IPS-20b (cell line): ENCODE data around the gene EGFL6.
A peak's percentile ranks its signal among the peaks of the same experiment; 100 is the strongest.
"Not testable (repeated sequence)": the region's sequence is repeated elsewhere in the genome, so short reads cannot be mapped to it uniquely, and the experiment has no call there.

Experiments used
- H3K27ac ChIP-seq: one replicate; pipeline ENCODE4 v1.5.1; 2013; ENCODE audit warnings: low read length
- H3K27me3 ChIP-seq: 2 replicates; pipeline ENCODE4 v1.6.1; 2013; ENCODE audit warnings: mild to moderate bottlenecking, low read length, inconsistent platforms; ENCODE audit not compliant: insufficient read depth
- H3K36me3 ChIP-seq: 2 replicates; pipeline ENCODE4 v1.6.1; 2013; ENCODE audit warnings: low read depth, mild to moderate bottlenecking, inconsistent platforms, low read length, moderate library complexity; ENCODE audit not compliant: insufficient read depth
- H3K4me1 ChIP-seq: 2 replicates; pipeline ENCODE4 v1.6.1; 2013; ENCODE audit warnings: mild to moderate bottlenecking, control low read depth, inconsistent platforms, low read length, moderate library complexity; ENCODE audit not compliant: insufficient read depth
- H3K4me3 ChIP-seq: 2 replicates; pipeline ENCODE4 v1.5.1; 2013; ENCODE audit warnings: mild to moderate bottlenecking, low read length, inconsistent platforms
- H3K9ac ChIP-seq: 2 replicates; pipeline ENCODE4 v1.6.1; 2013; ENCODE audit warnings: low read depth, mild to moderate bottlenecking, inconsistent platforms, low read length, moderate library complexity
- H3K9me3 ChIP-seq: 2 replicates; pipeline ENCODE4 v1.6.1; 2013; ENCODE audit warnings: mild to moderate bottlenecking, low read depth, low read length, inconsistent platforms; ENCODE audit not compliant: insufficient read depth

Gene EGFL6

DNA sequence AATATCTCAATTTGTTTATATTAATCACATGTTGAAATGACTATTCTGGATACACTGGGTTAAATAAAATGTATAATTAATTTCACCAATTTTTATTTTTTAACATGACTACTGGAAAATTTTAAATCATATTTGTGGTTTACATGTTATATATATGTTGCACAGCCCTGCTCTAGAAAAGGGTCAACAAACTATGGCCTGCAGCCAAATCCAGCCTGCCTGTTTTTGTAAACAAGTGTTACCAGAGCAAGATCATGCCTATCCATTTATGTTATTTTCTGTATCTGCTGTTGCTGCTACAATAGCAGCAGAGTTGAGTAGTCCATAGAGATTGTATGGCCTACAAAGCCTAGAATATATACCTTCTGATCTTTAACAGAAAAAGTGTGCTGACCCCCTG lies 84.7 kb downstream of the EGFL6 start:
- H3K4me1 ChIP-seq = peaks cover 3% of the 10 kb centered on the region; the same call in 1 of the 2 replicates
- no peaks in the 10 kb centered on the region for H3K36me3 ChIP-seq
- H3K4me3 ChIP-seq = peak overlapping the region; percentile 85
- H3K27ac ChIP-seq = no peak overlapping the region
- peak overlapping the region; percentile 78; the same call in 1 of the 2 replicates for H3K9ac ChIP-seq
- no peaks in the 10 kb centered on the region for H3K9me3 ChIP-seq
- H3K27me3 ChIP-seq = no peaks in the 10 kb centered on the region

DNA sequence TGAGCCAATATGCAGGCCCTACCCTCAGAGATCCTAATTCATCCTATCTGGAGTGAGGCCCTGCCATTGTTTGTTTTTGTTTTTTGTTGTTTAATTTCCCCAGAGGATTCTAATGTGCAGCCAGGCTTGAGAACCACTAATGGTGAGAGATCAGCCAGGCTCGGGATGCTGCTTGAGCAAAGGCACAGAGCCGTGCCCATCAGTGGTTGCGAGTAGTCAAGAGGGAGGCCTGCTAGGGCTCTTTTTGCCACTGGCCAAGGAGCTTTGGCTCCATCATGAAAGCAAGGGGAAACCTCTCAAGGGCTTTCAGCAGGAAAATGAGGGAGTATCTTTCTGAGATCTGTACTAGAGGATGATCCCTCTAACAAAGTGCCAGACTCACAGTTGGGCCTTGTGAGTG lies 86.3 kb downstream of the EGFL6 start:
- Histone ChIP-seq H3K9me3 (no peaks in the 10 kb centered on the region), H3K27me3 (no peaks in the 10 kb centered on the region), H3K4me3 (no peak overlapping the region), H3K36me3 (peaks cover 3% of the 10 kb centered on the region; the same call in 1 of the 2 replicates), H3K4me1 (peaks cover 4% of the 10 kb centered on the region; the same call in 1 of the 2 replicates), H3K27ac (no peak overlapping the region), H3K9ac (no peak overlapping the region)

- Histone ChIP-seq H3K9me3 (no peaks in the 10 kb centered on the region), H3K9ac (peak overlapping the region; percentile 59; the same call in 1 of the 2 replicates), H3K27ac (no peak overlapping the region), H3K4me3 (no peak overlapping the region), H3K36me3 (peaks cover 16% of the 10 kb centered on the region; the same call in 1 of the 2 replicates), H3K4me1 (peaks cover 4% of the 10 kb centered on the region; the same call in 1 of the 2 replicates), H3K27me3 (no peaks in the 10 kb centered on the region)
Observed at GRCh38 chrX:13658602-13659001, 89.2 kb downstream of the EGFL6 start.

GRCh38 chrX:13659063-13659462 lies 89.7 kb downstream of the EGFL6 start:
- Histone ChIP-seq H3K27ac (no peak overlapping the region), H3K36me3 (peaks cover 21% of the 10 kb centered on the region; the same call in 1 of the 2 replicates), H3K9me3 (no peaks in the 10 kb centered on the region), H3K4me3 (peak overlapping the region; percentile 9; the same call in 1 of the 2 replicates), H3K9ac (peak overlapping the region; percentile 59; the same call in 1 of the 2 replicates), H3K4me1 (peaks cover 4% of the 10 kb centered on the region; the same call in 1 of the 2 replicates), H3K27me3 (no peaks in the 10 kb centered on the region)

DNA sequence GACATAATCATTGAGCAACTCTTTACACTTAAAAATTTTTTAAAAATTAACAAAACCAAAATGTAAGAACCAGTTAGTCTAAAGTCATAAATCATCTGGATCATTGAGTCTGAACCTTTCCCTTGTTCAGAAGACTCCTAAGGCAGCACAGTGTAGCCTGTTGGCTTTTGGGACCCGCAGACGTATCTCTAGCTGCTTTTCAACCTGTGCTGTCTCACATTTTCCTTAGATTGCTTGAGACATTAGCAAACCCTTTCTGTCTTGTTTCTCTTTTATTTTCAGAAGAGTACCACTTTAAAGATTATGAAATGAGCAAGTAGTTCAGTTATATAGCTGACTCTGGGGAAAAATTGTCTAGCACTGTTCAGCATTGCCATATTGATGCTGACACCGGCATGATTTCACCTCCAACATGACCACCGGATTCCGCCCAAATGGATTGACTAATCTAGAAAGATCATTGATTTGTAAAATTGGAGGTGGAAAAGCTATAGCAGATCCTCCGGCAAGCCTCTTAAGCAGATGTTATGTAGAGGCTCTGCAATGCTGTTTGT lies 92.4 kb downstream of the EGFL6 start:
- Histone ChIP-seq H3K9me3 (no peaks in the 10 kb centered on the region), H3K9ac (no peak overlapping the region), H3K36me3 (peaks cover 22% of the 10 kb centered on the region; the same call in 1 of the 2 replicates), H3K27me3 (no peaks in the 10 kb centered on the region), H3K27ac (no peak overlapping the region), H3K4me1 (peaks cover 4% of the 10 kb centered on the region; the same call in 1 of the 2 replicates), H3K4me3 (no peak overlapping the region)

GRCh38 chrX:13662355-13662791 lies 93.0 kb downstream of the EGFL6 start:
- Histone ChIP-seq H3K4me3 (no peak overlapping the region), H3K27me3 (no peaks in the 10 kb centered on the region), H3K9me3 (no peaks in the 10 kb centered on the region), H3K9ac (no peak overlapping the region), H3K4me1 (peaks cover 4% of the 10 kb centered on the region; the same call in 1 of the 2 replicates), H3K36me3 (peaks cover 22% of the 10 kb centered on the region; the same call in 1 of the 2 replicates), H3K27ac (no peak overlapping the region)

GRCh38 chrX:13664020-13664419 lies 94.6 kb downstream of the EGFL6 start:
- Histone ChIP-seq H3K36me3 (peaks cover 22% of the 10 kb centered on the region; the same call in 1 of the 2 replicates), H3K9me3 (no peaks in the 10 kb centered on the region), H3K4me3 (no peak overlapping the region), H3K27me3 (no peaks in the 10 kb centered on the region), H3K4me1 (peaks cover 2% of the 10 kb centered on the region; the same call in 1 of the 2 replicates), H3K9ac (no peak overlapping the region), H3K27ac (no peak overlapping the region)

- Histone ChIP-seq H3K27me3 (no peaks in the 10 kb centered on the region), H3K4me3 (no peak overlapping the region), H3K27ac (no peak overlapping the region), H3K9ac (no peak overlapping the region), H3K36me3 (peaks cover 19% of the 10 kb centered on the region; the same call in 1 of the 2 replicates), H3K4me1 (no peaks in the 10 kb centered on the region), H3K9me3 (no peaks in the 10 kb centered on the region)
Observed at GRCh38 chrX:13666836-13667235, 97.4 kb downstream of the EGFL6 start.

GRCh38 chrX:13667919-13668318 lies 98.5 kb downstream of the EGFL6 start:
- H3K4me3 ChIP-seq = no peak overlapping the region
- no peak overlapping the region for H3K27ac ChIP-seq
- H3K9ac ChIP-seq = no peak overlapping the region
- no peaks in the 10 kb centered on the region for H3K27me3 ChIP-seq
- no peaks in the 10 kb centered on the region for H3K9me3 ChIP-seq
- no peaks in the 10 kb centered on the region for H3K4me1 ChIP-seq
- H3K36me3 ChIP-seq = peaks cover 13% of the 10 kb centered on the region; the same call in 1 of the 2 replicates

- H3K27me3 ChIP-seq = no peaks in the 10 kb centered on the region
- H3K9ac ChIP-seq = no peak overlapping the region
- no peak overlapping the region for H3K4me3 ChIP-seq
- H3K4me1 ChIP-seq = no peaks in the 10 kb centered on the region
- no peaks in the 10 kb centered on the region for H3K36me3 ChIP-seq
- no peaks in the 10 kb centered on the region for H3K9me3 ChIP-seq
- H3K27ac ChIP-seq = no peak overlapping the region
Observed at GRCh38 chrX:13669246-13669737, 99.9 kb downstream of the EGFL6 start.

GRCh38 chrX:13669755-13670154 lies 100.4 kb downstream of the EGFL6 start:
- not testable (repeated sequence) for H3K4me3 ChIP-seq, H3K9me3 ChIP-seq, H3K9ac ChIP-seq, H3K4me1 ChIP-seq, H3K27me3 ChIP-seq, H3K27ac ChIP-seq, H3K36me3 ChIP-seq

- H3K9me3 ChIP-seq = no peaks in the 10 kb centered on the region
- no peaks in the 10 kb centered on the region for H3K36me3 ChIP-seq
- no peaks in the 10 kb centered on the region for H3K27me3 ChIP-seq
- H3K4me1 ChIP-seq = no peaks in the 10 kb centered on the region
- no peak overlapping the region for H3K9ac ChIP-seq
- no peak overlapping the region for H3K27ac ChIP-seq
- H3K4me3 ChIP-seq = no peak overlapping the region
Observed at GRCh38 chrX:13670197-13670596, 100.8 kb downstream of the EGFL6 start.
